ENCODE results near the gene RXRA. TPM values are rescaled to one million over a fixed set of nuclear protein-coding genes. Genes with fewer than 3 reads are reported as not detected.

RXRA gene
- total and polyA plus RNA-seq, 4 donors: 41.5 to 116 (median 74.1) TPM

GRCh38 chr9:134293611-134294152 is 32.6 kb upstream of the RXRA start:
- Histone ChIP-seq H3K9me3 (ENCODE audit: control insufficient read depth in 4 of 4, low read length in 3 of 4) (no peaks in the 10 kb centered on the region), H3K4me3 (ENCODE audit: low read depth in 1 of 3, low read length in 3 of 3) (no peak overlapping the region), H3K36me3 (ENCODE audit: control insufficient read depth in 4 of 4, insufficient read depth in 3 of 4, low read depth in 1 of 4, low read length in 3 of 4) (no peaks in the 10 kb centered on the region), H3K27ac (ENCODE audit: low read depth in 1 of 2, low read length in 2 of 2) (no peak overlapping the region), H3K4me1 (ENCODE audit: control insufficient read depth in 4 of 4, insufficient read depth in 4 of 4, low read length in 3 of 4) (peaks cover 3 to 13% (median 9%) of the 10 kb centered on the region in 4 donors), H3K27me3 (ENCODE audit: control insufficient read depth in 4 of 4, insufficient read depth in 4 of 4, low read length in 3 of 4) (no peaks in the 10 kb centered on the region), H3K9ac (ENCODE audit: low read depth in 1 of 2, low read length in 2 of 2) (no peak overlapping the region)
- no peak for TF ChIP-seq JUND (IDR thresholded peaks at IDR 0.05)
- TF ChIP-seq HNF4A (conservative IDR thresholded peaks at IDR 0.05): no peak
- no peak for TF ChIP-seq RAD21 (IDR thresholded peaks at IDR 0.05)
- no peak for TF ChIP-seq GABPA (IDR thresholded peaks at IDR 0.05 in 1 of 2, conservative IDR thresholded peaks at IDR 0.05 in 1 of 2)
- TF ChIP-seq TAF1 (conservative IDR thresholded peaks at IDR 0.05): no peak
- no peak for TF ChIP-seq FOXA1 (IDR thresholded peaks at IDR 0.05)
- no peak for TF ChIP-seq HNF4G (IDR thresholded peaks at IDR 0.05)
- no peak for TF ChIP-seq YY1 (IDR thresholded peaks at IDR 0.05)
- 67% methylated on average over 24 of the region's 24 CpGs for WGBS
- no peak for DNase-seq (ENCODE audit: low spot score)

- Histone ChIP-seq H3K27ac (ENCODE audit: low read depth in 1 of 2, low read length in 2 of 2) (no peak overlapping the region), H3K4me1 (ENCODE audit: control insufficient read depth in 4 of 4, insufficient read depth in 4 of 4, low read length in 3 of 4) (peaks cover 3 to 13% (median 9%) of the 10 kb centered on the region in 4 donors), H3K4me3 (ENCODE audit: low read depth in 1 of 3, low read length in 3 of 3) (no peak overlapping the region), H3K27me3 (ENCODE audit: control insufficient read depth in 4 of 4, insufficient read depth in 4 of 4, low read length in 3 of 4) (no peaks in the 10 kb centered on the region), H3K36me3 (ENCODE audit: control insufficient read depth in 4 of 4, insufficient read depth in 3 of 4, low read depth in 1 of 4, low read length in 3 of 4) (no peaks in the 10 kb centered on the region), H3K9me3 (ENCODE audit: control insufficient read depth in 4 of 4, low read length in 3 of 4) (no peaks in the 10 kb centered on the region), H3K9ac (ENCODE audit: low read depth in 1 of 2, low read length in 2 of 2) (no peak overlapping the region)
- TF ChIP-seq JUND (IDR thresholded peaks at IDR 0.05) (no peak), ATF3 (IDR thresholded peaks at IDR 0.05) (no peak), TAF1 (conservative IDR thresholded peaks at IDR 0.05) (no peak), CTCF (IDR thresholded peaks at IDR 0.05; ENCODE audit: low read depth, low read length, missing input control) (no peak), MAX (IDR thresholded peaks at IDR 0.05) (no peak), ZBTB33 (IDR thresholded peaks at IDR 0.05) (no peak), FOXA1 (IDR thresholded peaks at IDR 0.05) (no peak), RXRA (IDR thresholded peaks at IDR 0.05) (no peak), YY1 (IDR thresholded peaks at IDR 0.05) (no peak), FOXA2 (IDR thresholded peaks at IDR 0.05) (no peak), REST (IDR thresholded peaks at IDR 0.05) (no peak), HNF4G (IDR thresholded peaks at IDR 0.05) (no peak), RAD21 (IDR thresholded peaks at IDR 0.05) (no peak), HNF4A (conservative IDR thresholded peaks at IDR 0.05) (no peak), SP1 (IDR thresholded peaks at IDR 0.05) (no peak), EGR1 (IDR thresholded peaks at IDR 0.05; ENCODE audit: low read depth in 2 of 2) (no peak), NR2F2 (IDR thresholded peaks at IDR 0.05) (no peak), GABPA (IDR thresholded peaks at IDR 0.05 in 1 of 2, conservative IDR thresholded peaks at IDR 0.05 in 1 of 2) (no peak)
- DNase-seq (ENCODE audit: low spot score): no peak
- 86% methylated on average over 45 of the region's 45 CpGs for WGBS
These were observed 31.8 kb upstream of the RXRA start for GRCh38 chr9:134294153-134295071.
